Breast epithelium (tissue), 4 donors: ENCODE data around the gene WBP11. TPM values are rescaled to one million over a fixed set of nuclear protein-coding genes. Genes with fewer than 3 reads are reported as not detected.
"Not testable (repeated sequence)": the region's sequence is repeated elsewhere in the genome, so short reads cannot be mapped to it uniquely, and the experiment has no call there.

ENCODE experiments used
- DNase-seq, 2 donors: peaks; one replicate each; pipeline ENCODE4 v3.0.0-alpha.2; 2019; ENCODE audit warnings: low spot score in 2 of 2
- H3K27ac ChIP-seq, 2 donors: fragments of 200-600 bp; sonication (generic) in 1 of 2; one replicate each; pipeline ENCODE4 v1.5.1; 2016 to 2019; ENCODE audit warnings: mild to moderate bottlenecking in 1 of 2
- H3K27me3 ChIP-seq, 2 donors: fragments of 200-600 bp; sonication (generic) in 1 of 2; one replicate each; pipeline versions ENCODE4 v1.5.1 to v1.6.0; 2017 to 2019; ENCODE audit warnings: control low read depth in 1 of 2, mild to moderate bottlenecking in 1 of 2
- H3K36me3 ChIP-seq: fragments of 200-600 bp; one replicate; pipeline ENCODE4 v1.5.1; 2019
- H3K4me1 ChIP-seq, 2 donors: fragments of 200-600 bp; sonication (generic); one replicate each; pipeline ENCODE4 v1.5.1; 2016 to 2019; ENCODE audit warnings: control low read depth in 1 of 2
- H3K4me3 ChIP-seq, 3 donors: fragments of 200-600 bp; sonication (generic); 1 replicate in 2 of 3; 2 replicates in 1 of 3; pipeline ENCODE4 v1.5.1; 2016 to 2019; ENCODE audit warnings: mild to moderate bottlenecking in 3 of 3, moderate library complexity in 2 of 3
- H3K9me3 ChIP-seq, 2 donors: fragments of 200-600 bp; sonication (generic) in 1 of 2; one replicate each; pipeline ENCODE4 v1.5.1; 2016 to 2019; ENCODE audit warnings: control low read depth in 1 of 2
- CTCF ChIP-seq, 3 donors: fragments of 450-650 bp; IDR thresholded peaks; one replicate each; pipeline ENCODE4 v1.5.1; 2016 to 2017; ENCODE audit warnings: antibody characterized with exemption in 3 of 3, mild to moderate bottlenecking in 3 of 3, moderate library complexity in 3 of 3
- POLR2A ChIP-seq: fragments of 450-650 bp; IDR thresholded peaks from one replicate; pipeline ENCODE4 v1.6.1; 2016; ENCODE audit warnings: antibody characterized with exemption, mild to moderate bottlenecking, moderate library complexity
- POLR2AphosphoS5 ChIP-seq, 3 donors: sonication (generic); formaldehyde crosslinking; IDR thresholded peaks; one replicate each; pipeline ENCODE4 v1.6.1; 2017; ENCODE audit warnings: antibody characterized with exemption in 3 of 3
- intact Hi-C: fragments of 100-400 bp; cut with DNase I; formaldehyde crosslinking; loops from one replicate; pipeline ENCODE4 v1.15.1; 2023; ENCODE audit warnings: low total_unique reads
- total RNA-seq, 3 donors: library from RNA; depleted of rRNA; stranded (reverse); fragments of >200 nt; gene quantifications; one replicate each; pipeline ENCODE4 v1.1.0, GENCODE V29; 2016

WBP11 gene
- total RNA-seq, 3 donors from 2014 or later = 20.3 to 22.8 (median 22.1) TPM

- Histone ChIP-seq H3K9me3 (peaks cover 0 to 11% of the 10 kb centered on the region in 2 donors), H3K27me3 (no peaks in the 10 kb centered on the region), H3K4me1 (no peaks in the 10 kb centered on the region), H3K36me3 (no peaks in the 10 kb centered on the region), H3K4me3 (peak overlapping the region; percentile 73 to 88 (median 78)), H3K27ac (peak overlapping the region; percentile 95)
- intact Hi-C loops = no loop called here
- no peak for DNase-seq
- no peak for TF ChIP-seq POLR2A
Observed at GRCh38 chr12:14768823-14769405, 34.4 kb downstream of the WBP11 start.

- peak overlapping the region in 1 of 3 donors; percentile 78 for H3K4me3 ChIP-seq
Observed at GRCh38 chr12:14767617-14768016, 35.7 kb downstream of the WBP11 start.

GRCh38 chr12:14766649-14767215, 36.5 kb downstream of the WBP11 start:
- no peak for DNase-seq
- TF ChIP-seq CTCF (IDR thresholded peaks at IDR 0.05) (no peak), POLR2AphosphoS5 (IDR thresholded peaks at IDR 0.05) (no peak), POLR2A (no peak)
- H3K27me3 ChIP-seq = no peaks in the 10 kb centered on the region
- H3K36me3 ChIP-seq = no peaks in the 10 kb centered on the region
- intact Hi-C loops = no loop called here
- H3K9me3 ChIP-seq = peaks cover 0 to 11% of the 10 kb centered on the region in 2 donors
- no peak overlapping the region for H3K4me3 ChIP-seq
- H3K4me1 ChIP-seq = no peaks in the 10 kb centered on the region
- H3K27ac ChIP-seq = no peak overlapping the region

More at GRCh38 chr12:14767617-14768016, 35.7 kb downstream of the WBP11 start:
- H3K4me1 ChIP-seq = no peaks in the 10 kb centered on the region
- intact Hi-C loops = no loop called here
- no peaks in the 10 kb centered on the region for H3K27me3 ChIP-seq
- H3K36me3 ChIP-seq = no peaks in the 10 kb centered on the region
- peaks cover 0 to 11% of the 10 kb centered on the region in 2 donors for H3K9me3 ChIP-seq
- DNase-seq = no peak
- TF ChIP-seq POLR2AphosphoS5 (IDR thresholded peaks at IDR 0.05) (no peak), POLR2A (no peak), CTCF (IDR thresholded peaks at IDR 0.05) (no peak)
- H3K27ac ChIP-seq = peak overlapping the region in 1 of 2 donors; percentile 22

GRCh38 chr12:14766020-14766419, 37.3 kb downstream of the WBP11 start:
- DNase-seq, H3K36me3 ChIP-seq, intact Hi-C loops, H3K27me3 ChIP-seq, H3K4me3 ChIP-seq, H3K27ac ChIP-seq, H3K4me1 ChIP-seq: not testable (repeated sequence)
- H3K9me3 ChIP-seq = peaks cover 0 to 11% of the 10 kb centered on the region in 2 donors

GRCh38 chr12:14765398-14765797, 37.9 kb downstream of the WBP11 start:
- Histone ChIP-seq H3K9me3 (peaks cover 0 to 13% of the 10 kb centered on the region in 2 donors), H3K4me1 (no peaks in the 10 kb centered on the region), H3K4me3 (no peak overlapping the region), H3K27me3 (no peaks in the 10 kb centered on the region), H3K27ac (no peak overlapping the region), H3K36me3 (no peaks in the 10 kb centered on the region)
- no peak for DNase-seq
- intact Hi-C loops = no loop called here
- TF ChIP-seq POLR2A = no peak
- no peak for TF ChIP-seq CTCF (IDR thresholded peaks at IDR 0.05)
- TF ChIP-seq POLR2AphosphoS5 (IDR thresholded peaks at IDR 0.05) = no peak

GRCh38 chr12:14759711-14760280, 43.5 kb downstream of the WBP11 start:
- H3K27ac ChIP-seq, H3K4me3 ChIP-seq, H3K4me1 ChIP-seq, H3K27me3 ChIP-seq, H3K36me3 ChIP-seq, intact Hi-C loops, DNase-seq: not testable (repeated sequence)
- peaks cover 0 to 12% of the 10 kb centered on the region in 2 donors for H3K9me3 ChIP-seq
